HL-60 (cell line): ENCODE measurements around the gene PPWD1.

Experiments used
- DNase-seq, 2 experiments: peaks; one replicate each; pipeline ENCODE4 v3.0.0-alpha.2; 2010 to 2020; ENCODE audit warnings: low read depth in 1 of 2, low spot score in 1 of 2
- H3K27ac ChIP-seq: fragments of 250-450 bp; sonication (Bioruptor Pico); replicated peaks from 2 replicates; pipeline ENCODE4 v1.5.1; 2020; ENCODE audit warnings: mild to moderate bottlenecking, moderate library complexity
- H3K27me3 ChIP-seq: fragments of 250-450 bp; sonication (Bioruptor Pico); 2 replicates; pipeline ENCODE4 v1.5.1; 2021; ENCODE audit warnings: mild to moderate bottlenecking, moderate library complexity; ENCODE audit not compliant: insufficient read depth, poor library complexity, severe bottlenecking
- H3K4me3 ChIP-seq: replicated peaks from 2 replicates; pipeline ENCODE4 v1.5.1; 2011; ENCODE audit warnings: mild to moderate bottlenecking, control low read depth, low read length; ENCODE audit not compliant: insufficient read depth
- GABPA ChIP-seq: IDR thresholded peaks from 2 replicates; pipeline ENCODE4 v1.6.1; 2012; ENCODE audit warnings: low read depth
- POLR2AphosphoS5 ChIP-seq: IDR thresholded peaks from 2 replicates; pipeline ENCODE4 v1.6.1; 2012; ENCODE audit warnings: low read depth
- SPI1 ChIP-seq: IDR thresholded peaks from 2 replicates; pipeline ENCODE4 v1.6.1; 2012; ENCODE audit warnings: low read depth, mild to moderate bottlenecking, borderline replicate concordance
- TF ChIP-seq, protein P1 (sequence below): IDR thresholded peaks from one replicate; pipeline ENCODE4 v1.5.1; 2011; ENCODE audit warnings: low read length, control low read depth, inconsistent platforms; ENCODE audit not compliant: insufficient read depth
- TF ChIP-seq, protein P2 (sequence below): IDR thresholded peaks from 2 replicates; pipeline ENCODE4 v1.6.1; 2012; ENCODE audit warnings: low read depth; ENCODE audit not compliant: insufficient replicate concordance

The PPWD1 gene

DNA sequence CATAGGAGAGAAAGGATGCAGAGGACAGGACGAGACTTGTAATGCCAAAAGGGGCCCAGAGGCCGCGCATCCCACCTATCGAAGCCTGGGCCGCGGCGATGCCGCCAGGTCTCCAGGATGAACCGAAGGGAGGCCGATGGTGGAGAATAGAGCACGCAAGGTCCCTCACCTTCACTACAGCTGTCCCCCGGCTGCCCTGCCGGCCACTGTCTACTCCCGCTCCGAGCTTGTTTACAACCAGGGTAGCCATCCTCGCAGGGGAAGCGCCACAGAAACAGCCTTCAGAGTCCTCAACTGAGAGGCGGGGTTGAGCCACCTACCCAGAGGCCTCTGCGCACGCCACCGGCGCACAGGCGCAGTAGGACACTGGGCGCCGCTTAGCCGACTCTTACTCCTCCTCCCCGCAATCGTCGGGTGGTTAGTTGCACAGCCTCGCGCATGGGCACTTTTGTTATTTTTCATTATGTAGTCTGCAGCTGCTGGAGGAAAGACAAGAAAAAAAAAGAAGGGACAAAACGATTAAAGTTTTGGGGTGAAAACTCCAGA lies 61.0 kb downstream of the PPWD1 start, which contains the start of gene TRIM23:
TSS of gene TRIM23 (minus strand) at position 309 of the 546 bp plus-strand sequence. CDS start at position 250, 59 bp downstream.
- H3K27ac ChIP-seq = peak within 1 kb of the TSS; percentile 71
- TF ChIP-seq SPI1 = no peak
- DNase-seq = peak; percentile 49 to 84
- H3K27me3 ChIP-seq = no peaks in the 10 kb centered on the region
- H3K4me3 ChIP-seq = peak within 1 kb of the TSS; percentile 91

DNA sequence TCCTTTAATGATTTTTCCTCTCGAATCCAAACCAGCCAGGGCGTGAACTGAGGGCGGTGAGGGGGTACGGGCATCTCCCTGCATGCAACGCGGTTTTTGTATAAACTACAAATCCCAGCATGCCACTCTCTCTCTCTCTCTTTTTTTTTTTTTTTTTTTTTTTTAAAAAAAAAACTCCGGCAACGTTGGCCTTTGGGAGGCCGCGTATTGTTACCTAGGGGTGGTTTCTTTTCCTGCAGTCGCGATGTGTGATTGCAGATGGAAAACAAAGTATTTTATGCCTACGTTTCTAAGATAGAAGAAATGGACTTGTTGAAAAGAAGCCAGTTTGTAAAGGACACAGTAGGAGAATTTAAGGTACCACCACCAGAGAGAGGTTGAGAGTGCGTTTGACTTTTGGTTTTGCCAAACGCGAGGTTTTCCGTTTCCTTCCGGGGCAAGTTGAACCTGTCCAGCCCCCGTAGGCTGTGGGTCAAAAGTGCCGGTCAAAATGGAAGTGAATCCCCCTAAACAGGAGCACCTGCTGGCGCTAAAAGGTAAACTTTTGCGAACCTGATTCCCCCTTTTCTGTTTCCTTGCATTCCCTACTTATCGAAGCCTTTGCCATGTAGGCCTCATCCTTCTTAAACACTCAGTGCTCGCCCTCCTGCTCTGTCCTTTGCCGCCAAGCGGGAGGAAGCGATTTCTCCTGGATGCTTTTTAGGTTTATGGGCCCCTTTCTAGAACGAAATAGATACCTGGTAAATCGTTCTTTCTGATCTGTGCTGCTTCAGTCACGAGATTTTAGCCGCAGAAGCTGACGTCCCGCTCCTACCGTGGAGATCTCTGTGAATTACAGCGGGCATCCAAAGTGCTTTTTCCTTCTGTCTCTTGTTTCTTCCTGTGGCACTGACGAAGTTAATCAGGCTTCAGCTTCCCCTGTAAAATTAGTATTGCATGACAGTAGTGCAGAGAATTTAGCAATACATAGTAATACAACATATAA lies 61.8 kb downstream of the PPWD1 start, which contains the start of the genes SHLD3 and TRAPPC13:
TSS of gene SHLD3 (plus strand) at position 457 of the 985 bp plus-strand sequence. CDS start 4,561 bp downstream, outside the sequence.
TSS of gene TRAPPC13 (plus strand) at position 457 of the 985 bp plus-strand sequence. CDS start at position 491, 34 bp downstream.
- Histone ChIP-seq H3K4me3 (peak within 1 kb of the TSS; percentile 91), H3K27ac (peak within 1 kb of the TSS; percentile 71), H3K27me3 (no peaks in the 10 kb centered on the region)
- DNase-seq = peak; percentile 60 to 76
- TF ChIP-seq, protein P1, sequence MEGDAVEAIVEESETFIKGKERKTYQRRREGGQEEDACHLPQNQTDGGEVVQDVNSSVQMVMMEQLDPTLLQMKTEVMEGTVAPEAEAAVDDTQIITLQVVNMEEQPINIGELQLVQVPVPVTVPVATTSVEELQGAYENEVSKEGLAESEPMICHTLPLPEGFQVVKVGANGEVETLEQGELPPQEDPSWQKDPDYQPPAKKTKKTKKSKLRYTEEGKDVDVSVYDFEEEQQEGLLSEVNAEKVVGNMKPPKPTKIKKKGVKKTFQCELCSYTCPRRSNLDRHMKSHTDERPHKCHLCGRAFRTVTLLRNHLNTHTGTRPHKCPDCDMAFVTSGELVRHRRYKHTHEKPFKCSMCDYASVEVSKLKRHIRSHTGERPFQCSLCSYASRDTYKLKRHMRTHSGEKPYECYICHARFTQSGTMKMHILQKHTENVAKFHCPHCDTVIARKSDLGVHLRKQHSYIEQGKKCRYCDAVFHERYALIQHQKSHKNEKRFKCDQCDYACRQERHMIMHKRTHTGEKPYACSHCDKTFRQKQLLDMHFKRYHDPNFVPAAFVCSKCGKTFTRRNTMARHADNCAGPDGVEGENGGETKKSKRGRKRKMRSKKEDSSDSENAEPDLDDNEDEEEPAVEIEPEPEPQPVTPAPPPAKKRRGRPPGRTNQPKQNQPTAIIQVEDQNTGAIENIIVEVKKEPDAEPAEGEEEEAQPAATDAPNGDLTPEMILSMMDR = no peak
- TF ChIP-seq POLR2AphosphoS5 (no peak), SPI1 (no peak; the same call in 1 of the 2 replicates), GABPA (peak; percentile 84)
- TF ChIP-seq, protein P2, sequence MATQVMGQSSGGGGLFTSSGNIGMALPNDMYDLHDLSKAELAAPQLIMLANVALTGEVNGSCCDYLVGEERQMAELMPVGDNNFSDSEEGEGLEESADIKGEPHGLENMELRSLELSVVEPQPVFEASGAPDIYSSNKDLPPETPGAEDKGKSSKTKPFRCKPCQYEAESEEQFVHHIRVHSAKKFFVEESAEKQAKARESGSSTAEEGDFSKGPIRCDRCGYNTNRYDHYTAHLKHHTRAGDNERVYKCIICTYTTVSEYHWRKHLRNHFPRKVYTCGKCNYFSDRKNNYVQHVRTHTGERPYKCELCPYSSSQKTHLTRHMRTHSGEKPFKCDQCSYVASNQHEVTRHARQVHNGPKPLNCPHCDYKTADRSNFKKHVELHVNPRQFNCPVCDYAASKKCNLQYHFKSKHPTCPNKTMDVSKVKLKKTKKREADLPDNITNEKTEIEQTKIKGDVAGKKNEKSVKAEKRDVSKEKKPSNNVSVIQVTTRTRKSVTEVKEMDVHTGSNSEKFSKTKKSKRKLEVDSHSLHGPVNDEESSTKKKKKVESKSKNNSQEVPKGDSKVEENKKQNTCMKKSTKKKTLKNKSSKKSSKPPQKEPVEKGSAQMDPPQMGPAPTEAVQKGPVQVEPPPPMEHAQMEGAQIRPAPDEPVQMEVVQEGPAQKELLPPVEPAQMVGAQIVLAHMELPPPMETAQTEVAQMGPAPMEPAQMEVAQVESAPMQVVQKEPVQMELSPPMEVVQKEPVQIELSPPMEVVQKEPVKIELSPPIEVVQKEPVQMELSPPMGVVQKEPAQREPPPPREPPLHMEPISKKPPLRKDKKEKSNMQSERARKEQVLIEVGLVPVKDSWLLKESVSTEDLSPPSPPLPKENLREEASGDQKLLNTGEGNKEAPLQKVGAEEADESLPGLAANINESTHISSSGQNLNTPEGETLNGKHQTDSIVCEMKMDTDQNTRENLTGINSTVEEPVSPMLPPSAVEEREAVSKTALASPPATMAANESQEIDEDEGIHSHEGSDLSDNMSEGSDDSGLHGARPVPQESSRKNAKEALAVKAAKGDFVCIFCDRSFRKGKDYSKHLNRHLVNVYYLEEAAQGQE = no peak

- TF ChIP-seq, protein P2 = no peak
- TF ChIP-seq POLR2AphosphoS5 (no peak), GABPA (no peak), SPI1 (no peak)
- TF ChIP-seq, protein P1 = no peak
- peak overlapping the region; percentile 91 for H3K4me3 ChIP-seq
- H3K27me3 ChIP-seq = no peaks in the 10 kb centered on the region
- H3K27ac ChIP-seq = peak overlapping the region; percentile 71; the same call in 1 of the 2 replicates
- no peak for DNase-seq
Observed at GRCh38 chr5:65625743-65626142, 62.6 kb downstream of the PPWD1 start.

DNA sequence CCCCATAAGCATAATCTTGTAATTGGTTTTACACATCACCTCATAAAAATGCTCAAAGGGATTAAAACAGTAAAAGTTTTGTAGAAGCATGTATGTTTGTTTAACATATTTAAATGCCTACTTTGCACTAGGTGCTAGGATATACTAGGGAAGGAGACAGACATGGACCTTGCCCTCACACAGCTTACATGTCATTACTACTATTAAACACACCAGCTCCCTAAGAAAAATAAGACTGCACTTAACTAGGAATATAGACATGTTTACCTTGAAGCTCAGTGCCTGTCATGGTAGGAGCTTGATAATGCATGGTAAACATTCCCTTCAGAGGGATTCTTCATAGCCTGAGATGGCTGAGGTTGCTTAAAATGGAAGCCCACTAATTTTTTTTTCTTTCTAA lies 67.9 kb downstream of the PPWD1 start:
- no peak overlapping the region for H3K27ac ChIP-seq
- H3K27me3 ChIP-seq = no peaks in the 10 kb centered on the region
- DNase-seq = no peak
- H3K4me3 ChIP-seq = no peak overlapping the region
- TF ChIP-seq, protein P2 = no peak
- TF ChIP-seq POLR2AphosphoS5 = no peak
- no peak for TF ChIP-seq GABPA
- TF ChIP-seq, protein P1 = no peak
- no peak for TF ChIP-seq SPI1
